ELR (cell line): Measurements from ENCODE around the gene KLK8.
A peak's percentile ranks its signal among the peaks of the same experiment; 100 is the strongest.

Source experiments
- DNase-seq: peaks from one replicate; pipeline ENCODE4 v3.0.0-alpha.2; 2015; ENCODE audit warnings: low read depth

The KLK8 gene, protein sequence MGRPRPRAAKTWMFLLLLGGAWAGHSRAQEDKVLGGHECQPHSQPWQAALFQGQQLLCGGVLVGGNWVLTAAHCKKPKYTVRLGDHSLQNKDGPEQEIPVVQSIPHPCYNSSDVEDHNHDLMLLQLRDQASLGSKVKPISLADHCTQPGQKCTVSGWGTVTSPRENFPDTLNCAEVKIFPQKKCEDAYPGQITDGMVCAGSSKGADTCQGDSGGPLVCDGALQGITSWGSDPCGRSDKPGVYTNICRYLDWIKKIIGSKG

DNA sequence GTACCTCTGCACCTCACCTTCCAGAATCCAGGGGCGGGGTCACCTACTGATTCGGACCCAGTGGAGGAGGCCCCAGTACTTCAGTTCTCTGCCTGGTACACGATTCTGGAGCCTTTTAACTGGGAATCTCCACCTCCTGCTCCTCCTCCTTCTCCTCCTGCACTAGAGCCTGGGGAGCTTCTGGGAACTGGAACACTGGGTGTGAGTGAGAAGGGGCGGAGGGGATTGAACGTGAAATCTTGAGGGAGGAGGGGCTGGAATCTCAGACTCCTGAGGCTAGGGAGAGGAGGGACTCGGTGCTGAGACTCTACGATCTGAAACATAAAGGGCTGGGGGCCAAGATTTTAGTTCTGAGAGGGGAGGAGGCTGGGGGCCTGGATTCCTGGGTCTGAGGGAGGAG, at the start of gene KLK8:
TSS of gene KLK8 (minus strand) at position 90 of the 400 bp plus-strand sequence. CDS start 437 bp downstream, outside the sequence.
- DNase-seq = no peak

DNA sequence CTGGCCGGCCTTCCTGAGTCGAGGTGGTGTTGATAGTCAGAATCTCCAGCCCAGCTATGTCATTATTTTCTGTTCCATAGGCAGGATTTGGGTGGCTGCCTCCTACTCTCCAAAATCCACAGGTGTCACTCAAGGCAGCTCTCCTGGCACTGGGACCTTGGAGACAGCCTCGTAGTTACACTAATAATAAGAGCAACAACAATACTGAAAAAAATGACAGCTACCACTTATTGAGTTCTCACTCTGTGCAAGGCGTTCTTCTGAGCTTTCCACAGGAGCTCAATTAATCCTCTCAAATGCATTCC, 45.6 kb upstream of the KLK8 start:
- no peak for DNase-seq

DNA sequence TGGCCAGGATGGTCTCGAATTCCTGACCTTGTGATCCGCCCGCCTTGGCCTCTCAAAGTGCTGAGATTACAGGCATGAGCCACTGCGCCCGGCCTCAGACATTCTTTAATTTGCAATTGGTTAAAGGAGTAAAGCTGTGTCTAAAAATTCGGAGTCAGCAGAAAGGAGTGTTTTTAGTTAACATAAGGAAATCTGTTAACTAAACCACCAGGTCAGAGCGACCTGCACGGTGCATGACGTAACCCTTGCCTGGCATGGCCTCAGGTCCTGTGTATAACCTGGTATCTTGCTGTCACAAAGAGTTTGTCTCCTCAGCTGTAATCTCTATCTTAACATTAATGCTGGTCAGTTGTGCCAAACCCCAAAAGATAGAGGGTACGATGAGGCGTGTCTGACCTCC, 42.9 kb upstream of the KLK8 start:
- no peak for DNase-seq

DNA sequence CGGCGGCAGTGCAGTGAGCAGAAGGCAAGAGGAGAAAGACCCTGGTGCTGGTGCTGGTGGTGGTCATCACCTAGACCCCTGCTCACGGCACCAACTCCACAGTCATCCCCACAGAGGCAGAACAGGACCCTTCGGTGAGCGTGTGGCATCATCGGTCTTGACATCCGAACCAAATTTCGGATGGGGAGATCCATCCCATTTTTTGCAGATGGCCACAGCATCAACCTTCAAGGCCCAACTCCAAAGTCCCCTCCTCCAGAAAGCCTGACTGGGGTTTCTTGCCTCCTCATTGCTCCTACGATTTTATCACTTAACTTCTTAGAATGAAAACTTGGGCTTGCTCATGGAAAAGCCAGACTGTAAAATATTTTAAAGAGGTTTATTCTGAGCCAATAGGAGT, 42.1 kb upstream of the KLK8 start:
- DNase-seq = no peak

DNA sequence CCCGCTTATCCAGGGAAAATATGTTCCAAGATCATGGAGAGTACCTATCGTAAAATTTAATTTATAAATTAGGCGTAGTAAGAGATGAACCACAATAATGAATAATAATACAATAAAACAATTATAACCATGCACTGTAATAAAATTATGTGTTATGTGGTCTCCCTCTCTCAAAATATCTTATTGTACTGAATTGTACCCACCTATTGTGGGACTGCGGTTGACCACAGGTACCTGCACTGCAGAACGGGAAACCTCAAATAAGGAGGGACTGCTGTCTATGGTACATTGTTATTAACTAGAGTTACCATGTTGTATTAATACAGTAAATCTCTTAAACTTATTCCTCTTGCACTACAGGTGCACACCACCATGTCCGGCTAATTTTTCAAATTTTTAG, 38.7 kb upstream of the KLK8 start:
- DNase-seq = no peak

DNA sequence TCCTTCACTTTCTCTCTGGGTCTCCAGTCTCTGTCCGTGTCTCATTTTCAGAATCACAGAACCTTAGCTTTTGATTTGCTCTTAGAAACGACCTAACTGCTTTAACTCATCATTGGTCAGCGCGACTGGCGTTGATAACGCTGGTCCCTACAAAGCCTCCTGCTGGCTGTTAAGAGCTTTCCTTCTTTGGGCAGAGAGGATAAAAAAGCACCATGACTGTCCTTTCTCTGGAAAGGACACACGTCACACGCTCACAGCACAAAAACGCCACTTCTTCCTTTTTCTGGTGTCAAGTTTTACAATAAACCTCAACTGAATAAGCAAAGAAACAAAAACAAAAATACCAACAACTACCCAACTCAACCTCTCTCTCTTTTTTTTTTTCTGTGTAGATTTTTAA, 35.1 kb upstream of the KLK8 start:
- DNase-seq = peak; percentile 20

DNA sequence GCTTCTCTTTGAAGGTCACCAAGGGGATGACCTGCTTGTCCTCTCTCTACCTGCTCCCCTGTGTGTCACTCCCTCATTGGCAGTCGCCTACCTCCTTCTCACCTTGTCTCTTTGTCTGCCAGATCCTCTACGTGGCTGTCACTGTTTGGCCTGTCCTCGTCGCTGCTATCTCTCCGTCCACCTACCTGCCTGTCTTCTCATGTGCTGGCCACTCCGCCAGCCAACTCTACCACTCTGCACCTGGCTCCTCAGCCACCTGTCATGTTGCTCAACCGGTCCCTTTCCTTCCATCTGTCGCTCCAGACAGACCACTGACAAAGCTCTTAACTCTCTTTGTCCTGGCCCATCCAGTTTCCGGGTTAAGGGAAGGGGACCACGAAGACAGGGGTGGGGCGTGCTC, 33.3 kb upstream of the KLK8 start, which contains the start of gene KLK12:
TSS of gene KLK12 (minus strand) at position 299 of the 400 bp plus-strand sequence. CDS start 381 bp downstream, outside the sequence.
- DNase-seq = no peak

DNA sequence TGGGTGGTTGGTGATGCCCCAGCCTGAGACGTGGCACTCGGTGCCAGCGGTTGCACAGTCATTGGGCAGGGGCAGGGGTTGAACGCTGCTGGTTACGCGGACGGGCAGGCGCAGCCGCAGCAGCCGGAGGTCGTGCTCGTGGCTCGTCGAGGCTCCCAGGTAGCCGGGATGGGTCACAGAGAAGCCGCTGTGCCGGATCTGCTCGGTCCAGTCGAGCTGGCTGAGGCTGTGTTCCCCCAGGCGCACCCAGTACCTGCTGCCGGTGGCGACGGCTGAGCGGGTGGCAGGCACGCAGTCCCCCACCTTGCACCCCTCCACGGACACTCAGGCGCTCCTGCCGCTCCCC, 30.4 kb upstream of the KLK8 start:
- DNase-seq = no peak

DNA sequence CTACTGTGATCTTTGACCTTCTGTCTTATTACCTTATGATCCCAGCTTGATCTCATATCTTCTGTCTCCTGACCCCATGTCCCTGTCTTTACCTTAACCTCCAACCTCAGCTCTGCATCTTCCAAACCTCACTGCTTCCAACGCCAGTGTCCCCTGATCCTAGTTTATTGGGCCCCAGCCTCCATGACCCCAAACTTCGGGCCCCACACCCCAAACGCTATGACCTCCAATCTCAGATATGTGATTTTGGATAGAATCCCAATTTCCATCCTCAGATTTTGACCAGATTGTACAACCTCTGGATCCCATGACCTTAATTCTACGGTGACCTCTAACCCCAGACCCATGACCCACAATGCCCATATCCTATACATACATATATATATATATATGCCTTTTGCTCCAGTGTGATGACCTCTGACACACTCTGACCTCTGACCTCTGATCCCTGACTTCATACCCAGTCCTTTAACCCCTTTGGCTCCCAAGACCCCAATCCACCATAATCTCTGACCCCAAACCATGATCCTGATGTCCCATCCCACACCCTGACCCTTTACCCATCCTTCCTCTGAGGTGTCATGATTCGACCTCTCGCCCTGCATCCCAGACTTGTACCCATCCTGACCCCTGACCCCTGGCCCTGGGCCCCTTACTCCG, 29.9 kb upstream of the KLK8 start:
- DNase-seq = no peak

DNA sequence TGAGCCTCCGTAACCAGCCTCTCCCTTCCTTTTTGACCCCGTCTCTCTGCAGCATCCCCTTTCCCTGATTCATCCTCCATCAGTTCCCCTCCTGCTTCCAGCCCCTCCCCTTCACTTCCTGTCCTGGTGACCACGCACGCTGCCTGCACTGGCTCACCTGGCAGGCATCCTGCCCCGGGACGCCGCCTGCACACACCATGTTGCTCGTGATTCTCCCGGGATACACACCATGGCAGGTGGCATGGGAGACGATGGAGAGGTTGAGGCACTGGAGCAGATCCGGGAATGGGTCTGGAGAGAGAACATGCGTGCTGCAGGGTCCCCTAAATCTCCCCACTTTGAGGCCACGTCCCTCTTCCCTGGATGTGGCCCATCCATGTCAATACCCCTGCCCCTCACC, 29.2 kb upstream of the KLK8 start:
- DNase-seq = no peak

DNA sequence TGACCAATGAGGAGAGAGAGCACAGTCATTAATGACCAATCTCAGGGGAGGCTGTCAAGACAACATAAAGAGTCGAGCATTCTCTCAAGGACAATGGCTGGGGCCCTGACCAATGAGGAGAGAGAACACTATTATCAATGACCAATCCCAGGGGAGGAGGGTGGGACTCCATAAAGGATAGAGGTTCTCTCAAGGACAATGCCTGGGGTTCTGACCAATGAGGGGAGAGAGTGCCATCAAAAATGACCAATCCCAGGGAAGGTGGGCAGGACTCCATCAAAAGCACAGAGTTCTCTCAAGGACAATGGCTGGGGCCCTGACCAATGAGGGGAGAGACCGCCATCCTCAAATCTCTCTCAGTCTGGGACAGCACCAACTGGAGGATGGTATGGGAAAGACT, 28.3 kb upstream of the KLK8 start:
- DNase-seq = peak; percentile 6

DNA sequence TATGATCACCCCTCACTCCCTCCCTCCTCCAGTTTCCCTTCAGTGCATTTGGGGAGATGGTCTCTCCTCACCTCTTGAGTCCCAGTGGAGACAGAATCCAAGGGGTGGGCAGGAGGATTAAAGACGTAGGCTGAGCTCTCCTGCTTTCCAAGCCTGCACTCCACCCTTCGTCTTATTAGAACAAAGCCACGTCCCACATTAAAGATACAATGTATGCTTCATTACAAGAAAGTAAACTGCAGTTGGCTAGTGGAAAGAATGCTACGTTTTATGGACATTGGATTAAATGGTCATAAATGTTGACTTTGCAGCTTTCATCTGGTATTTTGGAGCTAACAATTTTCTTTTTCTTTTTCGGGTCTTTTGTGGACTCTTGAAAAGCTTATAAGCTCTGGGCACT, 26.5 kb upstream of the KLK8 start:
- DNase-seq = no peak

DNA sequence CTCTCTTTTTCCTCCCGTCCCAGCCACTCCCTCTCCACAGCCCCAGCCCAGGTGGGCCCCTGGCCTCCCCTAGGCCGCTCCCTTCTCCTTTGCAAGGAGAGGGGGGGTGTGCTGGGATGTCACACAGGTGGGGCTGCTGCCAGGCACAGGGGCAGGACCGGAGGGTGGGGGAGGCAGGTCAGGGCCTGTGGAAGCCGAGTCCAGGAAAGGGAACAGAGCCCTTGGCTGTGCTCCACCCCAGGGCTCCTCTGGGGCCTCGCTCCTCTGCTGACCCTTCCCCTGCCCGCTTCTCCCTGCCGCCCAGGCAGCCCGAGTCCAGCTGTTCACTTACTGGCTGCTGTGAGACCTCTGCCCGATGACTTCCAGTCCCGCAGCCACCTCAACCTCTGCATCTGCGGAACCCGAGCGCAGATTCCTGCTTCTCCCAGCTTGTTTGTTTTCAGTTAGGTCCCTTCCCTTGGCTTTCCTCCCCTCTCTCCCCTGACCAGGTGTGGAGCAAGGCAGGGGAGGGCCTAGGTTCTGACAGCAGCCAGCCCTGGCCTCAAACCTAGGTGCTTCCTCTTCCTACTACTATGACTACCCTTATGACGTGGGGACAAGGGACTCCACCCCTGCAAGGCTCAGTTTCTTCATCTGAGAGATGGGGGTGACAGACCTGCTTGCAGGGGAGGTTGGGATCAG, 25.9 kb upstream of the KLK8 start:
- DNase-seq = no peak

DNA sequence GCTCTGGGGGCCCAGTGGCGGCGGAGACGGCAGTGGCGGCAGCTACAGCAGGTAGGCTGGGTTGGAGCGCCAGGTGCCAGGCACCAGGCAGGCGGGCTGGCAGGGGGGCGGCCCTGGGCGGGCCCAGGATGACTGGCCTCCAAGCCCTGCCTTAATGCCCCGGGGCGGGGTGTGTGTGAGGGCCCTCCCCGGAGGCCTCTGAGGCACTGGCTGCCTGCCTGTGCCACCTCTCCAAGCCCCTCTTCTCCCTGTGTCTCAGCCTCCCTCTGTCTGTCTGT, 25.1 kb upstream of the KLK8 start, which contains the start of gene KLK11:
TSS of gene KLK11 (minus strand) at position 63 of the 278 bp plus-strand sequence. CDS start 985 bp downstream, outside the sequence.
- DNase-seq = no peak

DNA sequence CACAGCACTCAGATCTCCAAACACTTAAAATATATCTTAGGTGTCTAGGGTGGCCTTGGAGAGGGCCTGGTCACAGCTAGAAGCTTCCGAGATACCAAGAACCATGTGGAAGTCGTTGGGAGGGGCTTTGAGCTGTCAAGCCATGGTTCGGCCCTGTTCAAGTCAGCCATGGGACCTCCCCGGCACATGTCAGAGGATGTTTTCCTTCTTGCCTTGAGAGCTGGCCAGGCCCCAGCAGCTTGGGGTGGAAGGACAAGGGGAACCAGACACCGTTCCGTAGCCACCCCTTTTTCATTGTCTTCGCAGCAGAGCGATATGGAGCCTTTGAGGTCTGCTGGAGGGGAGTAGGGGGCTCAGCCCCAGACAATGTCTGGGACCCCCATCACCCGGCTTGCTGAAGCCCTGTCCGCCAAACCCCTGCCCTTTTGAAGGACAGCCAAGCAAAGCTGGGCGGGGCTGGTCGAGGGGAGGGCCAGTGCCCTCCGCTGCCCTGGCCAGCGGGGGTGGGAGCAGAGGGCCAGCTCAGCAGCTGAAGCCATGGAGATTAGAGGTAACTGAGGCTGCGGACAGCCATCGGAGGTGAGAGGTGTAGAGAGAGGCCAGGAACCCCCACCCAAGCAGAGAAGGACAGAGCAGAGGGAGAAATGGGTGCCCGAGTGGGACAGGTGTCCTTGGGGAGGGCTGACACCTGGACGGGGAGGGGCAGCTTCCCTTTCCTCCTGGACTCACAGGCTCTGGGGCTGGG, 24.6 kb upstream of the KLK8 start:
- DNase-seq = no peak

DNA sequence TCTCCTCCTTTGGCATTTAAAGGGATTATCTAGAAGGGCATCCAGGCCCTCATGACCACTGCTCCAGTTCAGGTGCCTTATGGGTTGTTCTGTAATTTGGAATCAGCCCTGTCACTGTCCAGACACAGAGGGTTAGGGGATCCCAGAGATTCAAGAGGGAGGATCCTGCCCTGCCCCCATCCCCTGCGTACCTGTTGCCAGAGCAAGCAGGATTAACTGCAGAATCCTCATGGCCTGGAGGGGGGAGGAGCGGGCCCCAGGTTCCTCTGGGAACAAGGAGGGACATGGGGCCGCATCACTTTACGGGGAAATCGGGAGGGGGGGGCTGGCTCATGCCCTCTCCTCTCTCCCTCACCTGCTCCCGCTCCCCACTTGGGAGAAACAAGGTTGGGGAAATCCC, 24.0 kb upstream of the KLK8 start:
- DNase-seq = no peak

DNA sequence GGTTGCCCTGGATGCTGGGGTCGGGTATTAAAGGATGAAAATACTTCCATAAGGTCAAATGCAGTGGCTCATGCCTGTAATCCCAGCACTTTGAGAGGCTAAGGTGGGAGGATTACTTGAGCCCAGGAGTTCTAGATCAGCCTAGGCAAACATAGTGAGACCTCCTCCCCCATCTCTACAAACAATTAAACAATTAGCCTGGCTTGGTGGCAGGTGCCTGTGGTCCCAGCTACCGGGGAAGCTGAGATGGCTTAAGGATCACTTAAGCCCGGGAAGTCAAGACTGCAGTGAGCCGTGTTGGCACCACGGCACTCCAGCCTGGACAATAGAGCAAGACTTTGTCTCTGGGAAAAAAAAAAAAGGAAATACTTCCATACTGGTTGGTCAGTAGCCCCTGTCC, 23.5 kb upstream of the KLK8 start:
- DNase-seq = no peak

DNA sequence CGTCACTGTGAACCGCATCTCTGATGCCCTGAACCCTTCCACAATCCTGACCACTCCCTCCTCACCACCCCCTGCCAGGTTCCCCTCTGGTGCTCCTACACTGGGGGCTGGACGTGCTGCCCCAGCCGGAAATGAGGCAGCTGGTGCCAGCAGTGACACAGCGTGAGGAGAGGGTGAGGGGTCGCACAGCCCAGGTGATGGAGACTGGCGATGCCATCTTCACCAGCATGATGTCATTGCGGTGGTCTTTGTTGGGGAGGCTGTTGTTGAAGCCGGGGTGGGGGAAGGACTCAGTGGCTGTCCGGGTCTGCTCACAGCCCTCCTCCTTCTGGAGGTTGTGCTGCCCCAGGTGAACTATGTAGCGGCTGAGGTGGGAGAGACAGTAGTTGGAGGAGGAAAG, 22.5 kb upstream of the KLK8 start:
- DNase-seq = no peak

DNA sequence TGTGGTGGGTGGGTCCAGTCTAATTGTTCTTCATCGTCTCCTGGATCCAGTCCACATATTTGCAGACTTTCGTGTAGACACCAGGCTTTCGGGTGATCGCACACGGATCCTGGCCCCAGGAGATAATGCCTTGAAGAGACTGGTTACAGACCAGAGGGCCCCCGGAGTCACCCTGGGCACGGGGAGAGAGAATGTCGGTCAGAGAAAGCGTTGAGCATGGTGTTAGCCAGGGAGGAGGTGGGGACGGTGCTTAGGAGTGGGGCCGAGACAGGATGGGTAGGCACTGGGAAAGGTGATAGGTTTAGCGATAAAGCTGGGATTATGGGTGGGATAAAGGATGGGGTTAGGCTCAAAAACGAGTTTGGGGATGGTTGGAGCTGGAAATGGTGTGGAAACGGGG, 21.1 kb upstream of the KLK8 start:
- no peak for DNase-seq

DNA sequence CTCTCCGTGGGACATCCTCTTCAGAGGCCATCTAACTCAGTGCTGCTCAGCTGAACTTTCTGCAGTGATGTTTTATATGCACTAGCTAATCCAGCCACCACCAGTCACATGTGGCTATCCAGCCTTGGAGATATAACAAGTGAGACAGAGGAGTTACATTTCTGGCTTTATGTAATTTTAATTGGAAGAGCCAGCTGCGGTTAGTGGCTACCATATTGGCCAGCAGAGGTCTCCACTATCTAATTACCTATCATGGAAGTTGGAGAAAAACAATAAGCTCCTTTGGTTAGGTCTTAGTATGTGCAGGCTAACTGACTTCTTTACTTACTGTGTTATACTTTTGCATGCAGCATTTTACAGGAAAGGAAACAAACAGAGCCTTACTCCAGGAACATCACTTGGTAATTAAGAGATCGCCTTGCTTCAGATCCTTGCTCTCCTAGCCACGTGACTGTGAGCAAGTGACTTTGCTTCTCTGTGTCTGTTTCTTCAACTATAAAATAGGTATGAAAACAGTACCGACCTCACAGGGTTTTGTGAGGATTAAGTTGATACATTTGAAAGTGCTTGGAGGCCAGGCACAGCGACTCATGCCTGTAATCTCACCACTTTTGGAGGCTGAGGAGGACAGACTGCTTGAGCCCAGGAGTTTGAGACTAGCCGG, 19.7 kb upstream of the KLK8 start:
- peak; percentile 61 for DNase-seq

DNA sequence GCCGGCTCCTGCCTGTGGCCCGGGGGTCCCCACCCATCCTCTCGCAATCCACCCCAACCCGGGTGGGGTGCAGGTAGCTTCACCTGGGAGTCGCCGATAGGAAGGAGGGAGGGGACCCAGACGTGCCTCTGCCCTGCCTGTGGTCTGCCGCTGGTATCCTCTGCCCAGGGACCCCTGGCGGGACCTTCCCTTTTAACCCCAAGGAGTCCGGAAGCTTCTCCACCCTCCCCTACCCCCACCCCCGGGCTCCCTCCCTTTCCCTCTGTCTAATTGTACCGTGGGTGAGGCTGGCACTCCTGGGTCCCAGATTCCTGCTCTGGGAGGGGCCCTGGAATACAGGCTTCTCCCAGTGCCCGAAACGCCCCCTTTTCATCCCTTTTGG, 18.1 kb upstream of the KLK8 start, which contains the start of gene KLK10:
TSS of gene KLK10 (minus strand) at position 166 of the 382 bp plus-strand sequence. CDS start 579 bp downstream, outside the sequence.
- DNase-seq = no peak
